Measurements from ENCODE around the gene EVC.

The EVC gene

DNA sequence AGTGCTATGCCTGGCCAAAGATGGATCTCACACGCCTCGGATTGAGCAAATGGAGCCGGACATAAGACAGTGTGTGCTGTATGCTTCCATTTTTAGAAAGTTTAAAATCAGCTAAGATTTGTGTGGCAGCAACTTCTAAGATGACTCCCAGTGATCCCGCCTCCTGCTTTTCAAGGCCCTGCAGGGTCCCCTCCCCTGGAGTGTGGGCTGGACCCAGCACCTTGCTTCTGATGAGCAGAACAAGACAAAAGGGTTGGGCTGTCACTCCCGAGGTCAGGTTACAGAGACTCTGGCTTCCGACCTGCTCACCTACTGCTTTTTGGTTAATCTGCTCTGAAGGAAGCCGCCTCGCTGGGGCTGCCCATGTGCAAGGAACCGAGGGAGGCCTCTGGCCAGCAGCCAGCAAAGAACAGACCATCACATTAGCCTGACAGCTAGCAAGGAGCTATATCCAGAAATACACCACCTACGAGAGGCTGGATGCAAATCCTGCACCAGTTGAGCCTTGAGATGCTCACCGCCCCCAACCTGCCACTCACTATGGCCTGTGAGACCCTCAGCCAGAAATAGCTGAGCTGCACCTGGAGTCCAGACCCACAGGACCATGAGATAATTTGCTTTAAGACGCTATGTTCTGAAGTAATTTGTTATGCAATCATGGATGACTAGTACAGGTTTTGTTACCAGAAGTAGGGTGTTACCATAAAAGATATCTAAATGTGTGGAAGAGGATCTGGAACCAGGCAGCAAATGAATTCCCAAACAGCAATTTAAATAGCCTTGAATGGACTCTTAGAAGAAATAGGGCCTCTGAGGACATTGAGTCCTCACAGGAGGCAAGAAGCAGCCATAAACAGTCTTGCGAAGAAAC is 134.3 kb downstream of the EVC start:
- no peak for TF ChIP-seq GATA3 (IDR thresholded peaks at IDR 0.05; ENCODE audit: low read depth, low read length)
- no peak for TF ChIP-seq GATA2 (IDR thresholded peaks at IDR 0.05; ENCODE audit: low read depth, low read length)

DNA sequence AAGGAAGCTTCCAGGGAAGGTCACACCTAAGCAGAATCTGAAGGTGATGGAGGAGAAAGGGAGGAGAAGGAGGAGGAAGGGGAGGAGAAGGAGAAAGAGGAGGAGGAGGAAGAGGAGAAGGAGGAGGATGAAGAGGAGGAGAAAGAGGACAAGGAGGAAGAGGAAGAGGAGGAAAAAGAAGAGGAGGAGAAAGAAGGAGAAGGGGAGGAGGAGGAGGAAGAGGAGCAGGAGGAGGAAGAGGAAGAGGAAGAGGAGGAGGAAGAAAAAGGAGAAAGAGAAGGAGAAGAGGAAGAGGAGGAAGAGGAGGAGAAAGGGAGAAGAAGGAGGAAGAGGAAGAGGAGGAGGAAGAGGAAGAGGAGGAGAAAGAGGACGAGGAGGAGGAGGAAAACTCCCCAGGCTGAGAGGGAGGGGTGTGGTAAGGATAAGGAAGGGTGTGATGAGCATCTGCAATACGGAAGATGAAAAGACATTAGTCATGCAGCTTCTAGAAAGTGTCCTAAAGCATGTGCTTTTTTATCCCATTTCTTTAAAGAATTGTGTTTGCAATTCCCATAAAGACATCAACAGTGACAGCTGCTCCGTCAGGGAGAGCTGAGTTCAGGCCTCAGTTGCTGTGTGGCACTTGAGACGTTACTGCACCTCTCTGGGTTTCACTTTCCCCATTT is 140.8 kb downstream of the EVC start:
- TF ChIP-seq GATA2 (IDR thresholded peaks at IDR 0.05; ENCODE audit: low read depth, low read length) = no peak
- TF ChIP-seq GATA3 (IDR thresholded peaks at IDR 0.05; ENCODE audit: low read depth, low read length) = no peak

DNA sequence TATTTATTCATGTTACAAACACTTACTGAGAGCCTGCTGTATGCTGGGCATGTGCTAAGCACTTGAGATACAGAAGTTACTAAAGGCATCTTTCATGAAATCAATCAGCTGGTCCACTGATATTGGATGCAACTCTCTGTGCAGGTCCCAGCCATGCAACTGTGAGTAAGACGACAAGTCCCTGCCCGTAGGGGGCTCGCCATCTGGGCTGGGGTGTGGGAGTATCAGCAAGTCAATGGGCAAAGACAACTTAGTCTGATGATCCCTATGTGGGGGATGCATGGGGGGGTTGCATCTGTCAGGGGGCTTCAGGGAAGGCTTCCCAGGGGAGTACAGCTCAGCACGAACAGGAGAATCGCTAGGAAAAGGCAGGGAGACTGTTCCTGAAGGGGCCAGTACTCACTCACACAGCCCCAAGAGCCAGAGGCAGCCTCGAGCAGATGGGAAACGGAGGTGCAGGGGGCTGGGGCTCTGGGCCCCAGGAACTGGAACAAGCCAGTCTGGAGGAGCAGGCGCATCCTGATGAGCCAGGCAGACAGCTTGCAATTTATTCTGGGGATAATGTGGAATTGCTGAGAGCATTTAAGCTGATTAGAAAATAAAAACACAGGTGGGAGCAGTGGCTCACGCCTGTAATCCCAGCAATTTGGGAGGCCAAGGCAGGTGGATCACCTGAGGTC is 141.7 kb downstream of the EVC start:
- TF ChIP-seq GATA3 (IDR thresholded peaks at IDR 0.05; ENCODE audit: low read depth, low read length) (no peak), GATA2 (IDR thresholded peaks at IDR 0.05; ENCODE audit: low read depth, low read length) (no peak)

DNA sequence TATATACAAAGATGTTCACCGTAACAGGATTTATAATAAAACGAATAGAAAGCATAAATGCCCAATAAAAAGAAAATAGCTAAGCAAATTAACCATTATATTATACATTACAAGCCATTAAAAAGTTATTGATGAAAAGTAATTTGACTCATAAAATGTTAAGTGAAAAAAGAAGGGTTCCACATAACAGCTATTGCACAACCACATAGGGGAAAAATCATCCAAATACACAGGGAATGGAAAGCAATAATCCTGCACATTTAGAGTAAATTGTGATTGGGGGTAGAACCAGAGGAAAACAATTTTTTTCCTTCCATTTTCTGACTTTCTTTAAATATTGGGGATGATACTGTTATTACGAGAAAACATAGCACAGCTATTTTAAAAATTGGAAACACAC is 143.9 kb downstream of the EVC start:
- TF ChIP-seq GATA2 (IDR thresholded peaks at IDR 0.05; ENCODE audit: low read depth, low read length) (no peak), GATA3 (IDR thresholded peaks at IDR 0.05; ENCODE audit: low read depth, low read length) (no peak)

DNA sequence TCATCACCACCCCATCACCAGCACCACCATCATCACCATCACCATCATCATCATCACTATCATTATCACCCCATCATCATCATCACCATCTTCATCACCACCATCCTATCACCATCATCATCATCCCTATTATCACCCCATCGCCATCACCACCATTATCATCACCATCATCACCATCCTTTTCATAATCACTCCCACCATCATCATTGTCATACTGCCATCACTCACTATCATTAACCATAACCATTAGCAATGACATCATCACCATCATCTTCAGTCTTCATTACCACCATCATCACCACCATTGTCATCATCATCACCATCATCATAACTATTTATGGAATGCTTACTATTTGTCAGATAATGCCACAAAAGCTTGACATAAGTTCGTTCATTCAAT is 146.2 kb downstream of the EVC start:
- TF ChIP-seq GATA3 (IDR thresholded peaks at IDR 0.05; ENCODE audit: low read depth, low read length) (no peak), GATA2 (IDR thresholded peaks at IDR 0.05; ENCODE audit: low read depth, low read length) (no peak)

DNA sequence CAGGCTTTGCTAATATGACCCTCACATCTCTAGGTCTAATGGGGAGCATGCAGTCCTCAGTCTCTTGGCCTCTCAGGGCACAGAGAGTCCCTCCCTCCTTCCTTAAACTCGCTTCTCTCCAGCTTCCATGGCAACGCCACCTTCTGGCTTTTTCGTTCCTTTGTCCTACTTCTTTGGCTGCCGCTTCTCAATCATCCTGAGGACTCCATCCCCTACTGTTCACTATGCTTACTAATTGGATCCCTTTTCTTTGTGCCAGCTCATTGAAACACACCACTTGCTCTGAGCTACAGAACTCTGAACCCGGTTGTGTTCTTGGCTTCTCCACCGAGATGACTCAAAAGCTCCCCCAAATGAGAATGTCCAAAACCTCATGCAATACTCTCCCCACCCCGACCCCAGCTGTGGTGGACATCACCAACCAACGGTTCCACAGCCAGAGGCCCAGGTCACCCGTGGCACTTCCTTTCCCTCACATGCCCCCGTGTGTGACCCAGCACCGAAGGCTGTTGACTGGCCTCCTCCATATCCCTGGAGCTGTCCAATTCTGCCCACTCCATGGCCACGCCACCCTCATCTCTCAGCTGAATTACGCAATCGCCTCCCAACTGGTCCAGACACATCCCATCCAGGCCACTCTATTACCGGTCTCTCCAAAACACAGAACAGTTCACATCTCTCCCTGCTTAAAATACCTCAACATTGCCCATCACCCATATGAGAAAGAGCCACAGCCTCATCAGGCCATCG is 147.2 kb downstream of the EVC start:
- TF ChIP-seq GATA2 (IDR thresholded peaks at IDR 0.05; ENCODE audit: low read depth, low read length) (no peak), GATA3 (IDR thresholded peaks at IDR 0.05; ENCODE audit: low read depth, low read length) (no peak)

DNA sequence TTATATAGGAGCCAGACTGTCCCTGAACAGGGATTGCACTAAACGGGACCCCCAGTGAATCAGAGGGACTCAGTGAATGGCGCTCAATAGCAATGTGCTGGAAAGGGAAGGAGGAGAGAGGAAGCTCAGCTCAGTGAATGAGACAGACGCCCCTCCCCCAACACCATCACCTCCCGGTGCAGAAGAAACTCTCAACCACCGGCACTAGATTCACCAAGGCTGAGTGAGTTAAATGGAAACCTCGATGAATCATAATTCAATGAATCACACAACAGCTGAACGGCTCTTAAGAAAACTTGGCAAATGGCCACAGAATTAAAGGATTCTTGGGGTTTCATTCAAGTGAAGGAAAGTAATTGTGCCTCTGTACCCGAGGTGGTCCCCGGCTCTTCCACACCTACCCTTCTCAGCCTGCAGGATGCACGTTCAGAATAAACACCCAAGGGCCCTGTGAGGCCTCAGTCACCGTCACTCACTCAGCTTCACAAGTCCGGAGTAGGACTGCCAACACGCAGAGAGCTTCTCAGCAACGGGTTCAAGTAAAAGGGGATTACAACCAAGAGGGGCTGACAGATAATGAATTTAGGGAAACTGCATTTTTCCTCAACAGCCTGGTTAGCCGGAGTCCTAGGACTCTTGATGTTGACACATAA is 152.6 kb downstream of the EVC start:
- TF ChIP-seq GATA2 (IDR thresholded peaks at IDR 0.05; ENCODE audit: low read depth, low read length) (no peak), GATA3 (IDR thresholded peaks at IDR 0.05; ENCODE audit: low read depth, low read length) (no peak)

Data from SH-SY5Y (cell line).